Measurements from ENCODE around the gene CCDC6. TPM values are rescaled to one million over a fixed set of nuclear protein-coding genes. Genes with fewer than 3 reads are reported as not detected.

The CCDC6 gene
- polyA plus RNA-seq, 1 donor from 2014 or later: 20.1 TPM

DNA sequence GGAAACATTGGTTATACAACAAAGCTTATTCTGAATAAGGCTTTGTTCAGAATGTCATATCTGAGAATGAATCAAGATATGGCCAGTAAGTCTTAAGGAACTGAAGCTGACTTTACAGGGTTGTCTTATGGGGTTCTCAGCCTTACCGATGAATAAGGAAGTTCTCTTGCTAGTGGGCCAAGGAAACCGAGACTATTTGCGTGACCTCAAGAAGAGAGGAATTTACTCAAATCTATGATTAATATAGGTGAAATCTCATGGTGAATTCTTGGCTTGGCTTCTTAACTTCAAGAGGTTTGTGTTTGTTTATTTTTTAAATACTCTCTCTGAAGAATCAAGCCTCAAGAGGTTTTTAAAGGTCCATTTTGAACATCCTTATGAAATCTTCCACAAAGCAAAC lies 148.4 kb downstream of the CCDC6 start:
- Histone ChIP-seq H3F3A (ENCODE audit: insufficient read depth, low read length, poor library complexity, severe bottlenecking) (no peaks in the 10 kb centered on the region), H3K27ac (ENCODE audit: low read length) (no peak overlapping the region), H3K4me2 (ENCODE audit: low read length) (no peak overlapping the region), H3K27me3 (ENCODE audit: insufficient read depth, low read depth, low read length) (no peaks in the 10 kb centered on the region), H3K9me2 (ENCODE audit: insufficient read depth, low read length) (no peaks in the 10 kb centered on the region), H3K79me2 (replicated peaks; ENCODE audit: insufficient read depth, low read length) (no peaks in the 10 kb centered on the region), H3K36me3 (ENCODE audit: insufficient read depth, low read length) (no peaks in the 10 kb centered on the region), H3K4me3 (ENCODE audit: low read length) (no peak overlapping the region), H2AFZ (ENCODE audit: low read depth, low read length) (no peak overlapping the region), H3K9me3 (ENCODE audit: low read length) (no peaks in the 10 kb centered on the region), H4K20me1 (ENCODE audit: insufficient read depth) (no peaks in the 10 kb centered on the region), H3K9ac (ENCODE audit: low read length) (no peak overlapping the region)
- TF ChIP-seq, protein P1, sequence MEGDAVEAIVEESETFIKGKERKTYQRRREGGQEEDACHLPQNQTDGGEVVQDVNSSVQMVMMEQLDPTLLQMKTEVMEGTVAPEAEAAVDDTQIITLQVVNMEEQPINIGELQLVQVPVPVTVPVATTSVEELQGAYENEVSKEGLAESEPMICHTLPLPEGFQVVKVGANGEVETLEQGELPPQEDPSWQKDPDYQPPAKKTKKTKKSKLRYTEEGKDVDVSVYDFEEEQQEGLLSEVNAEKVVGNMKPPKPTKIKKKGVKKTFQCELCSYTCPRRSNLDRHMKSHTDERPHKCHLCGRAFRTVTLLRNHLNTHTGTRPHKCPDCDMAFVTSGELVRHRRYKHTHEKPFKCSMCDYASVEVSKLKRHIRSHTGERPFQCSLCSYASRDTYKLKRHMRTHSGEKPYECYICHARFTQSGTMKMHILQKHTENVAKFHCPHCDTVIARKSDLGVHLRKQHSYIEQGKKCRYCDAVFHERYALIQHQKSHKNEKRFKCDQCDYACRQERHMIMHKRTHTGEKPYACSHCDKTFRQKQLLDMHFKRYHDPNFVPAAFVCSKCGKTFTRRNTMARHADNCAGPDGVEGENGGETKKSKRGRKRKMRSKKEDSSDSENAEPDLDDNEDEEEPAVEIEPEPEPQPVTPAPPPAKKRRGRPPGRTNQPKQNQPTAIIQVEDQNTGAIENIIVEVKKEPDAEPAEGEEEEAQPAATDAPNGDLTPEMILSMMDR (IDR thresholded peaks at IDR 0.05; ENCODE audit: poor library complexity, severe bottlenecking): no peak
- TF ChIP-seq SMC3 (conservative IDR thresholded peaks at IDR 0.05; ENCODE audit: poor library complexity) (no peak), MXI1 (conservative IDR thresholded peaks at IDR 0.05; ENCODE audit: poor library complexity, severe bottlenecking) (no peak), TAF1 (IDR thresholded peaks at IDR 0.05; ENCODE audit: low read depth) (no peak), REST (IDR thresholded peaks at IDR 0.05; ENCODE audit: borderline replicate concordance) (no peak), EZH2 (IDR thresholded peaks at IDR 0.05; ENCODE audit: borderline replicate concordance, insufficient read depth, low read length, poor library complexity, severe bottlenecking) (no peak), RAD21 (conservative IDR thresholded peaks at IDR 0.05) (no peak), POLR2AphosphoS5 (IDR thresholded peaks at IDR 0.05) (no peak), EP300 (conservative IDR thresholded peaks at IDR 0.05; ENCODE audit: poor library complexity, severe bottlenecking) (no peak)

- Histone ChIP-seq H3K4me2 (ENCODE audit: low read length) (no peak overlapping the region), H3K79me2 (replicated peaks; ENCODE audit: insufficient read depth, low read length) (no peaks in the 10 kb centered on the region), H4K20me1 (ENCODE audit: insufficient read depth) (no peaks in the 10 kb centered on the region), H3K4me3 (ENCODE audit: low read length) (no peak overlapping the region), H2AFZ (ENCODE audit: low read depth, low read length) (no peak overlapping the region), H3K9ac (ENCODE audit: low read length) (no peak overlapping the region), H3K9me3 (ENCODE audit: low read length) (no peaks in the 10 kb centered on the region), H3K36me3 (ENCODE audit: insufficient read depth, low read length) (no peaks in the 10 kb centered on the region), H3F3A (ENCODE audit: insufficient read depth, low read length, poor library complexity, severe bottlenecking) (no peaks in the 10 kb centered on the region), H3K27ac (ENCODE audit: low read length) (no peak overlapping the region), H3K9me2 (ENCODE audit: insufficient read depth, low read length) (no peaks in the 10 kb centered on the region), H3K27me3 (ENCODE audit: insufficient read depth, low read depth, low read length) (no peaks in the 10 kb centered on the region)
- TF ChIP-seq, protein P1 (IDR thresholded peaks at IDR 0.05; ENCODE audit: poor library complexity, severe bottlenecking): no peak
- no peak for TF ChIP-seq MXI1 (conservative IDR thresholded peaks at IDR 0.05; ENCODE audit: poor library complexity, severe bottlenecking)
- no peak for TF ChIP-seq TAF1 (IDR thresholded peaks at IDR 0.05; ENCODE audit: low read depth)
- TF ChIP-seq POLR2AphosphoS5 (IDR thresholded peaks at IDR 0.05): no peak
- TF ChIP-seq EZH2 (IDR thresholded peaks at IDR 0.05; ENCODE audit: borderline replicate concordance, insufficient read depth, low read length, poor library complexity, severe bottlenecking): no peak
- no peak for TF ChIP-seq EP300 (conservative IDR thresholded peaks at IDR 0.05; ENCODE audit: poor library complexity, severe bottlenecking)
- no peak for TF ChIP-seq RAD21 (conservative IDR thresholded peaks at IDR 0.05)
- no peak for TF ChIP-seq REST (IDR thresholded peaks at IDR 0.05; ENCODE audit: borderline replicate concordance)
These were observed 151.4 kb downstream of the CCDC6 start for GRCh38 chr10:59754951-59755350.

All from neural cell (in vitro differentiated cells).